KMS-11 (cell line): ENCODE results near the gene TNRC6B.

ENCODE experiments used
- H2AFZ ChIP-seq: fragments of 200-600 bp; sonication (generic); 2 replicates; pipeline ENCODE4 v1.6.1; 2016; ENCODE audit warnings: antibody characterized with exemption, mixed run types, low read depth
- H3K27ac ChIP-seq: fragments of 200-600 bp; sonication (generic); 2 replicates; pipeline ENCODE4 v1.6.1; 2016; ENCODE audit warnings: mild to moderate bottlenecking, mixed run types
- H3K27me3 ChIP-seq: fragments of 200-600 bp; sonication (generic); 2 replicates; pipeline ENCODE4 v1.6.1; 2017; ENCODE audit warnings: mild to moderate bottlenecking, low read depth, mixed run types, moderate library complexity; ENCODE audit not compliant: insufficient read depth
- H3K36me3 ChIP-seq: fragments of 200-600 bp; sonication (generic); 2 replicates; pipeline ENCODE4 v1.6.1; 2017; ENCODE audit warnings: mild to moderate bottlenecking, mixed run types; ENCODE audit not compliant: insufficient read depth
- H3K4me1 ChIP-seq: fragments of 200-600 bp; sonication (generic); 2 replicates; pipeline ENCODE4 v1.6.1; 2016; ENCODE audit warnings: mild to moderate bottlenecking, low read depth, mixed run types; ENCODE audit not compliant: poor library complexity, severe bottlenecking
- H3K4me2 ChIP-seq: fragments of 200-600 bp; sonication (generic); 2 replicates; pipeline ENCODE4 v1.7.0; 2016; ENCODE audit warnings: mild to moderate bottlenecking, mixed run types
- H3K4me3 ChIP-seq: fragments of 200-600 bp; sonication (generic); IDR thresholded peaks from 2 replicates; pipeline ENCODE4 v1.6.1; 2017; ENCODE audit warnings: low read depth, low read length, mixed read lengths; ENCODE audit not compliant: insufficient read depth
- H3K79me2 ChIP-seq: fragments of 200-600 bp; sonication (generic); 2 replicates; pipeline ENCODE4 v1.6.1; 2016; ENCODE audit warnings: low read depth, mixed run types; ENCODE audit not compliant: insufficient read depth
- H3K9ac ChIP-seq: fragments of 200-600 bp; sonication (generic); 2 replicates; pipeline ENCODE4 v1.6.1; 2016; ENCODE audit warnings: mild to moderate bottlenecking, mixed run types
- H4K20me1 ChIP-seq: fragments of 200-600 bp; sonication (generic); 2 replicates; pipeline ENCODE4 v1.6.1; 2016; ENCODE audit warnings: mild to moderate bottlenecking, mixed run types; ENCODE audit not compliant: insufficient read depth
- CTCF ChIP-seq: fragments of 200-600 bp; sonication (generic); conservative IDR thresholded peaks from 2 replicates; pipeline ENCODE4 v1.6.1; 2017; ENCODE audit warnings: low read depth, mild to moderate bottlenecking, antibody characterized with exemption, low read length, moderate library complexity, mixed read lengths

Gene TNRC6B

GRCh38 chr22:40240686-40241085 is 63.0 kb downstream of the TNRC6B start:
- Histone ChIP-seq H3K36me3 (no peaks in the 10 kb centered on the region), H3K4me2 (no peak overlapping the region), H3K79me2 (peaks cover 44% of the 10 kb centered on the region; the same call in 1 of the 2 replicates), H3K27ac (no peak overlapping the region), H3K4me3 (no peak overlapping the region), H3K4me1 (peaks cover 27% of the 10 kb centered on the region), H3K27me3 (no peaks in the 10 kb centered on the region), H4K20me1 (no peaks in the 10 kb centered on the region), H2AFZ (no peak overlapping the region), H3K9ac (no peak overlapping the region)
- no peak for TF ChIP-seq CTCF

- H3K4me2 ChIP-seq: no peak overlapping the region
- H3K9ac ChIP-seq: no peak overlapping the region
- no peaks in the 10 kb centered on the region for H4K20me1 ChIP-seq
- H3K4me3 ChIP-seq: no peak overlapping the region
- H3K79me2 ChIP-seq: peaks cover 44% of the 10 kb centered on the region; the same call in 1 of the 2 replicates
- H3K27me3 ChIP-seq: no peaks in the 10 kb centered on the region
- no peak overlapping the region for H3K27ac ChIP-seq
- H2AFZ ChIP-seq: no peak overlapping the region
- no peak for TF ChIP-seq CTCF
- peaks cover 27% of the 10 kb centered on the region for H3K4me1 ChIP-seq
- no peaks in the 10 kb centered on the region for H3K36me3 ChIP-seq
Measured at GRCh38 chr22:40241200-40241763, 63.6 kb downstream of the TNRC6B start.

GRCh38 chr22:40243891-40244290 is 66.2 kb downstream of the TNRC6B start:
- H3K4me2 ChIP-seq: no peak overlapping the region
- TF ChIP-seq CTCF: no peak
- no peak overlapping the region for H3K9ac ChIP-seq
- no peak overlapping the region for H3K4me3 ChIP-seq
- H3K79me2 ChIP-seq: peaks cover 35% of the 10 kb centered on the region; the same call in 1 of the 2 replicates
- peaks cover 13% of the 10 kb centered on the region for H3K4me1 ChIP-seq
- H3K27ac ChIP-seq: no peak overlapping the region
- no peaks in the 10 kb centered on the region for H3K36me3 ChIP-seq
- no peaks in the 10 kb centered on the region for H4K20me1 ChIP-seq
- H2AFZ ChIP-seq: no peak overlapping the region
- no peaks in the 10 kb centered on the region for H3K27me3 ChIP-seq

- H3K4me1 ChIP-seq: peaks cover 12% of the 10 kb centered on the region
- H4K20me1 ChIP-seq: no peaks in the 10 kb centered on the region
- H3K79me2 ChIP-seq: peaks cover 31% of the 10 kb centered on the region; the same call in 1 of the 2 replicates
- H3K36me3 ChIP-seq: no peaks in the 10 kb centered on the region
- H3K27ac ChIP-seq: no peak overlapping the region
- no peak overlapping the region for H2AFZ ChIP-seq
- no peak for TF ChIP-seq CTCF
- H3K4me2 ChIP-seq: no peak overlapping the region
- H3K4me3 ChIP-seq: no peak overlapping the region
- H3K27me3 ChIP-seq: no peaks in the 10 kb centered on the region
- H3K9ac ChIP-seq: no peak overlapping the region
Measured at GRCh38 chr22:40244586-40244985, 66.9 kb downstream of the TNRC6B start.
